Stimulated activated CD4-positive, alpha-beta T cell treated with anti-CD3 and anti-CD28 coated beads, Interleukin-12 subunit alpha, Interleukin-12 subunit beta, amount 100 ng/mL, for 4 hours (primary cell): Measurements from ENCODE around the gene CROCC2.

Experiments used
- DNase-seq: peaks from one replicate; pipeline ENCODE4 v3.0.0-alpha.2; 2020

Gene CROCC2

GRCh38 chr2:241003830-241004564 lies 97.9 kb downstream of the CROCC2 start:
- no peak for DNase-seq

- DNase-seq = no peak
Measured at GRCh38 chr2:241005569-241005968, 99.4 kb downstream of the CROCC2 start.

GRCh38 chr2:241006412-241006811 lies 100.3 kb downstream of the CROCC2 start:
- no peak for DNase-seq

- no peak for DNase-seq
Measured at GRCh38 chr2:241007111-241007510, 101.0 kb downstream of the CROCC2 start.

GRCh38 chr2:241007880-241008710 lies 102.0 kb downstream of the CROCC2 start:
- DNase-seq = no peak

GRCh38 chr2:241008711-241009121 lies 102.6 kb downstream of the CROCC2 start:
- DNase-seq = no peak

GRCh38 chr2:241009191-241009590 lies 103.1 kb downstream of the CROCC2 start:
- DNase-seq = no peak

- DNase-seq = no peak
Measured at GRCh38 chr2:241009601-241010530, 103.7 kb downstream of the CROCC2 start.

- DNase-seq = no peak
Measured at GRCh38 chr2:241010531-241011295, 104.6 kb downstream of the CROCC2 start.

GRCh38 chr2:241011296-241011600 lies 105.1 kb downstream of the CROCC2 start:
- DNase-seq = no peak

- no peak for DNase-seq
Measured at GRCh38 chr2:241011751-241012510, 105.8 kb downstream of the CROCC2 start.

GRCh38 chr2:241014224-241014623 lies 108.1 kb downstream of the CROCC2 start:
- no peak for DNase-seq

- no peak for DNase-seq
Measured at GRCh38 chr2:241014764-241015163, 108.6 kb downstream of the CROCC2 start.

GRCh38 chr2:241015439-241015838 lies 109.3 kb downstream of the CROCC2 start:
- DNase-seq = no peak

GRCh38 chr2:241017228-241017940 lies 111.2 kb downstream of the CROCC2 start:
- no peak for DNase-seq

GRCh38 chr2:241018051-241018891 lies 112.1 kb downstream of the CROCC2 start:
- DNase-seq = no peak

GRCh38 chr2:241019441-241020139 lies 113.5 kb downstream of the CROCC2 start:
- no peak for DNase-seq

GRCh38 chr2:241020201-241020600 lies 114.1 kb downstream of the CROCC2 start:
- DNase-seq = no peak

GRCh38 chr2:241020629-241021190 lies 114.6 kb downstream of the CROCC2 start:
- no peak for DNase-seq
